ENCODE results near the gene C1GALT1.

DNA sequence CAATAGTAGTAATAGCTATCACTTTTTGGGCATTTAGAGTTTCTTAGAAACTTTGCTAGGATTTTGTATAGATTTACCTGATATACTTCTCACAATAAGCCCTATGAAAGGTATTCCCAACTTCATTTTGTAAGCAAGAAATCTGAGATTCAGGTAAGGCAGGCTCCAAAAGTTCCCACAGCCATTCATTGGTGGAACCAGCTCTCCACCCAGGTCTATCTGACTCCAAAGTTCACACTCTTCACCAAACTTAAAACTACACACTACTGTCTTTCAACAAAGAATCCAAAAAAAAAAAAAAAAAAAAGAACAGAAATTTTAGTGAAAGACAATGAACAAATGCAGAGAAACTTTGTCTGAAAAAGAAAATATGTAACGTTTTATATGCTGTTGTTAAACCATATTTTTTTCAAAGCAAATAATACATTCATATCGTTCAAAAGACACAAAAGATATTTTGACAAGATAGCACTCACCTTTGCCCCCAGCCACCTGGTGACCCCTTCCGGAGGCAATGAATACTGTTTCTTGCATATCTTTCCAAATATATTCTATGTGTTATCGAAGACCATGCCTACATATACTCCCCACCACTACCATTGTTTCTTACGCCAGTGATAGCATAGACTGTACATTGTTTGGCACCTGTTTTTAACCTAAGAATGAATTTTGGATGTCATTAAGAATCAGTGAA is 108.2 kb downstream of the C1GALT1 start:
- TF ChIP-seq, protein P1, sequence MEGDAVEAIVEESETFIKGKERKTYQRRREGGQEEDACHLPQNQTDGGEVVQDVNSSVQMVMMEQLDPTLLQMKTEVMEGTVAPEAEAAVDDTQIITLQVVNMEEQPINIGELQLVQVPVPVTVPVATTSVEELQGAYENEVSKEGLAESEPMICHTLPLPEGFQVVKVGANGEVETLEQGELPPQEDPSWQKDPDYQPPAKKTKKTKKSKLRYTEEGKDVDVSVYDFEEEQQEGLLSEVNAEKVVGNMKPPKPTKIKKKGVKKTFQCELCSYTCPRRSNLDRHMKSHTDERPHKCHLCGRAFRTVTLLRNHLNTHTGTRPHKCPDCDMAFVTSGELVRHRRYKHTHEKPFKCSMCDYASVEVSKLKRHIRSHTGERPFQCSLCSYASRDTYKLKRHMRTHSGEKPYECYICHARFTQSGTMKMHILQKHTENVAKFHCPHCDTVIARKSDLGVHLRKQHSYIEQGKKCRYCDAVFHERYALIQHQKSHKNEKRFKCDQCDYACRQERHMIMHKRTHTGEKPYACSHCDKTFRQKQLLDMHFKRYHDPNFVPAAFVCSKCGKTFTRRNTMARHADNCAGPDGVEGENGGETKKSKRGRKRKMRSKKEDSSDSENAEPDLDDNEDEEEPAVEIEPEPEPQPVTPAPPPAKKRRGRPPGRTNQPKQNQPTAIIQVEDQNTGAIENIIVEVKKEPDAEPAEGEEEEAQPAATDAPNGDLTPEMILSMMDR (IDR thresholded peaks at IDR 0.05; ENCODE audit: poor library complexity): no peak
- TF ChIP-seq EZH2 (IDR thresholded peaks at IDR 0.05; ENCODE audit: borderline replicate concordance): no peak

All from hepatocyte (in vitro differentiated cells).